Neural progenitor cell (in vitro differentiated cells): ENCODE data around the gene ABCG2. TPM values are rescaled to one million over a fixed set of nuclear protein-coding genes. Genes with fewer than 3 reads are reported as not detected.
"Not testable (repeated sequence)": the region's sequence is repeated elsewhere in the genome, so short reads cannot be mapped to it uniquely, and the experiment has no call there.

Experiments used
- DNase-seq: peaks from one replicate; pipeline ENCODE4 v3.0.0-alpha.2; 2016; ENCODE audit warnings: low spot score
- H2AFZ ChIP-seq: fragments of 200-600 bp; sonication (generic); replicated peaks from 2 replicates; pipeline ENCODE4 v1.6.1; 2016; ENCODE audit warnings: antibody characterized with exemption
- H3F3A ChIP-seq: fragments of 200-600 bp; sonication (generic); 2 replicates; pipeline ENCODE4 v1.6.1; 2016; ENCODE audit warnings: antibody characterized with exemption, low read depth
- H3K27ac ChIP-seq: fragments of 200-600 bp; sonication (generic); 2 replicates; pipeline ENCODE4 v1.5.1; 2016; ENCODE audit warnings: mild to moderate bottlenecking
- H3K27me3 ChIP-seq: fragments of 200-600 bp; sonication (generic); 2 replicates; pipeline ENCODE4 v1.6.1; 2016; ENCODE audit warnings: mild to moderate bottlenecking, moderate library complexity
- H3K36me3 ChIP-seq: fragments of 200-600 bp; sonication (generic); 2 replicates; pipeline ENCODE4 v1.5.1; 2016
- H3K4me1 ChIP-seq: fragments of 200-600 bp; sonication (generic); 2 replicates; pipeline ENCODE4 v1.6.1; 2016; ENCODE audit warnings: mixed run types
- H3K4me2 ChIP-seq: fragments of 200-600 bp; sonication (generic); 2 replicates; pipeline ENCODE4 v1.6.1; 2016
- H3K4me3 ChIP-seq: fragments of 200-600 bp; sonication (generic); 2 replicates; pipeline ENCODE4 v1.5.1; 2016
- H3K79me2 ChIP-seq: fragments of 200-600 bp; sonication (generic); 2 replicates; pipeline ENCODE4 v1.6.1; 2016; ENCODE audit warnings: low read depth
- H3K9ac ChIP-seq: fragments of 200-600 bp; sonication (generic); 2 replicates; pipeline ENCODE4 v1.6.1; 2016
- H3K9me3 ChIP-seq: fragments of 200-600 bp; sonication (generic); 2 replicates; pipeline ENCODE4 v1.5.1; 2016; ENCODE audit warnings: low read depth
- H4K20me1 ChIP-seq: fragments of 200-600 bp; sonication (generic); 2 replicates; pipeline ENCODE4 v1.6.1; 2016; ENCODE audit warnings: low read depth
- H3K27ac Mint-ChIP-seq: 3 replicates; pipeline ENCODE4 v1.8.0; 2021; ENCODE audit warnings: mixed read lengths
- H3K27me3 Mint-ChIP-seq: 2 replicates; pipeline ENCODE4 v1.8.0; 2022; ENCODE audit warnings: low read depth, mild to moderate bottlenecking, inconsistent platforms, moderate library complexity, mixed read lengths; ENCODE audit not compliant: insufficient read depth
- H3K36me3 Mint-ChIP-seq: 3 replicates; pipeline ENCODE4 v1.8.0; 2021; ENCODE audit warnings: mixed read lengths
- H3K4me1 Mint-ChIP-seq: 3 replicates; pipeline ENCODE4 v1.8.0; 2021; ENCODE audit warnings: mixed read lengths
- H3K4me3 Mint-ChIP-seq: 3 replicates; pipeline ENCODE4 v1.8.0; 2021; ENCODE audit warnings: mild to moderate bottlenecking, moderate library complexity, mixed read lengths
- H3K9me3 Mint-ChIP-seq: 3 replicates; pipeline ENCODE4 v1.8.0; 2020; ENCODE audit warnings: mixed read lengths
- CTCF ChIP-seq: fragments of 200-600 bp; sonication (generic); IDR thresholded peaks from 2 replicates; pipeline ENCODE4 v1.5.1; 2017; ENCODE audit warnings: antibody characterized with exemption, mild to moderate bottlenecking
- EZH2 ChIP-seq: fragments of 200-600 bp; sonication (generic); IDR thresholded peaks from 2 replicates; pipeline ENCODE4 v1.6.1; 2017; ENCODE audit warnings: antibody characterized with exemption, mild to moderate bottlenecking, moderate library complexity
- EZH2phosphoT487 ChIP-seq: fragments of 200-600 bp; sonication (generic); IDR thresholded peaks from 2 replicates; pipeline ENCODE4 v1.6.1; 2017; ENCODE audit warnings: antibody characterized with exemption
- total RNA-seq: library from RNA; depleted of rRNA; stranded (reverse); fragments of >200 nt; gene quantifications from 2 replicates; pipeline ENCODE4 v1.2.3, GENCODE V29; 2015; ENCODE audit warnings: low replicate concordance

Gene ABCG2
- total RNA-seq, 1 donor from 2014 or later, result 2.4 TPM

GRCh38 chr4:88110826-88111225 lies 47.6 kb downstream of the ABCG2 start:
- H3K27ac Mint-ChIP-seq, result no peak overlapping the region
- H3K79me2 ChIP-seq, result no peaks in the 10 kb centered on the region
- H3K9ac ChIP-seq, result no peak overlapping the region
- no peak for DNase-seq
- no peaks in the 10 kb centered on the region for H3K27me3 ChIP-seq
- no peak overlapping the region for H3K4me3 ChIP-seq
- H4K20me1 ChIP-seq, result no peaks in the 10 kb centered on the region
- no peak for TF ChIP-seq CTCF
- TF ChIP-seq EZH2, result no peak
- no peak for TF ChIP-seq EZH2phosphoT487
- no peaks in the 10 kb centered on the region for H3F3A ChIP-seq
- no peak overlapping the region for H3K4me3 Mint-ChIP-seq
- H3K9me3 Mint-ChIP-seq, result no peaks in the 10 kb centered on the region
- H3K4me1 Mint-ChIP-seq, result no peaks in the 10 kb centered on the region
- no peaks in the 10 kb centered on the region for H3K4me1 ChIP-seq
- H3K27ac ChIP-seq, result no peak overlapping the region
- no peaks in the 10 kb centered on the region for H3K36me3 ChIP-seq
- no peak overlapping the region for H2AFZ ChIP-seq
- H3K4me2 ChIP-seq, result no peak overlapping the region
- H3K9me3 ChIP-seq, result no peaks in the 10 kb centered on the region
- peaks cover 2% of the 10 kb centered on the region for H3K27me3 Mint-ChIP-seq
- no peaks in the 10 kb centered on the region for H3K36me3 Mint-ChIP-seq

GRCh38 chr4:88109123-88109881 lies 49.1 kb downstream of the ABCG2 start:
- H3K36me3 Mint-ChIP-seq, result no peaks in the 10 kb centered on the region
- TF ChIP-seq EZH2phosphoT487, result no peak
- no peak for TF ChIP-seq EZH2
- no peak for TF ChIP-seq CTCF
- no peak overlapping the region for H3K9ac ChIP-seq
- no peaks in the 10 kb centered on the region for H3K9me3 Mint-ChIP-seq
- H3K27ac ChIP-seq, result no peak overlapping the region
- no peaks in the 10 kb centered on the region for H3F3A ChIP-seq
- H3K4me3 ChIP-seq, result no peak overlapping the region
- H3K36me3 ChIP-seq, result no peaks in the 10 kb centered on the region
- no peak overlapping the region for H3K27ac Mint-ChIP-seq
- H4K20me1 ChIP-seq, result no peaks in the 10 kb centered on the region
- H3K4me1 Mint-ChIP-seq, result no peaks in the 10 kb centered on the region
- no peak overlapping the region for H3K4me2 ChIP-seq
- no peaks in the 10 kb centered on the region for H3K4me1 ChIP-seq
- DNase-seq, result no peak
- H3K4me3 Mint-ChIP-seq, result no peak overlapping the region
- no peaks in the 10 kb centered on the region for H3K79me2 ChIP-seq
- no peaks in the 10 kb centered on the region for H3K27me3 ChIP-seq
- H2AFZ ChIP-seq, result no peak overlapping the region
- H3K27me3 Mint-ChIP-seq, result no peaks in the 10 kb centered on the region
- no peaks in the 10 kb centered on the region for H3K9me3 ChIP-seq

GRCh38 chr4:88108747-88109122 lies 49.7 kb downstream of the ABCG2 start:
- Histone ChIP-seq H3K27ac (no peak overlapping the region), H3K27me3 (no peaks in the 10 kb centered on the region), H3K9ac (no peak overlapping the region), H3K4me1 (no peaks in the 10 kb centered on the region), H2AFZ (no peak overlapping the region), H3K4me3 (no peak overlapping the region), H3F3A (no peaks in the 10 kb centered on the region), H3K9me3 (no peaks in the 10 kb centered on the region), H3K4me2 (no peak overlapping the region), H3K36me3 (no peaks in the 10 kb centered on the region), H4K20me1 (no peaks in the 10 kb centered on the region), H3K79me2 (no peaks in the 10 kb centered on the region)
- DNase-seq, result no peak
- no peak for TF ChIP-seq CTCF
- TF ChIP-seq EZH2, result no peak
- no peak for TF ChIP-seq EZH2phosphoT487
- Mint-ChIP-seq H3K4me1 (no peaks in the 10 kb centered on the region), H3K9me3 (no peaks in the 10 kb centered on the region), H3K36me3 (no peaks in the 10 kb centered on the region), H3K27ac (no peak overlapping the region), H3K4me3 (no peak overlapping the region), H3K27me3 (no peaks in the 10 kb centered on the region)

GRCh38 chr4:88108108-88108465 lies 50.4 kb downstream of the ABCG2 start:
- not testable (repeated sequence) for H3K9me3 ChIP-seq, H3K4me1 Mint-ChIP-seq, H3K27me3 Mint-ChIP-seq

More at GRCh38 chr4:88108108-88108465, 50.4 kb downstream of the ABCG2 start:
- not testable (repeated sequence) for H3K27me3 ChIP-seq, H2AFZ ChIP-seq, H3K36me3 ChIP-seq, H3K4me3 Mint-ChIP-seq, H3K4me2 ChIP-seq, H4K20me1 ChIP-seq, DNase-seq, H3K9me3 Mint-ChIP-seq, H3K27ac ChIP-seq, H3K79me2 ChIP-seq, H3F3A ChIP-seq, H3K36me3 Mint-ChIP-seq, H3K4me1 ChIP-seq, H3K9ac ChIP-seq, H3K27ac Mint-ChIP-seq, H3K4me3 ChIP-seq
